ENCODE measurements around the gene PSMB9.
A peak's percentile ranks its signal among the peaks of the same experiment; 100 is the strongest.
"Not testable (repeated sequence)": the region's sequence is repeated elsewhere in the genome, so short reads cannot be mapped to it uniquely, and the experiment has no call there.

Gene PSMB9

DNA sequence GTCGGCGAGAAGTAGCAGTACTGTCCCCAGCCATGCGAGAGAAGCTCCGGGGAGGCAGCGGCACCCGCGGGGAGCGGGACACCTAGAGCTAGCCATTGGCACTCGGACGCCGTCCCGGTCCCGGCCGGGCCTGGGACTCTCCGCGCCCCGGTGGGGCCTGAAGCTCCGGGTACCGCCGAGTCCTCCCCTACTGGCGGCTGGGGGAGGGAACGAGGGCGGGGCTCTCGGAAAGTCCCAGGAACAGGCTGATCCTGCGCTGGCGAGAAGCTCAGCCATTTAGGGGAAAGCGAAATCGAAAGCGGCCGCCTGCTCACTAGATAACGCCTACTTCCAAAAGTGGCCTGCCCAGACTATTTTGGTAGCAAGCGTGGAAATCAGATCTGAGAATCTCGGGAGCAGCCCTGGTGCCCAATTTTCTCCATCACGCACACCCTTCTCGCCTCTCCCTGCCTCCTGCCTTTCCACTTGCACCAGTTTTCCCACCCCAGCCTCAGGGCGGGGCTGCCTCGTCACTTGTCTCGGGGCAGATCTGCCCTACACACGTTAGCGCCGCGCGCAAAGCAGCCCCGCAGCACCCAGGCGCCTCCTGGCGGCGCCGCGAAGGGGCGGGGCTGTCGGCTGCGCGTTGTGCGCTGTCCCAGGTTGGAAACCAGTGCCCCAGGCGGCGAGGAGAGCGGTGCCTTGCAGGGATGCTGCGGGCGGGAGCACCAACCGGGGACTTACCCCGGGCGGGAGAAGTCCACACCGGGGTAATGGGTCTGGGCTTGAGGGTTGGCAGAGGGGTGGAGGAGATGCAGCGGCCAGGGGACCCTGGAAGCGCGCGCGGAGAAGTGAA lies at the start of gene PSMB9, which contains the start of gene TAP1:
Gene PSMB9, plus strand, starts transcription at position 652 of the 835 bp plus-strand sequence. Its CDS starts 38 bp downstream, at position 690.
Gene TAP1, minus strand, starts transcription at position 164 of the 835 bp plus-strand sequence. Its CDS starts 68 bp downstream, at position 96.
- peak; percentile 85 to 92 for DNase-seq (ENCODE audit: low read depth in 1 of 2, low spot score in 1 of 2)

DNA sequence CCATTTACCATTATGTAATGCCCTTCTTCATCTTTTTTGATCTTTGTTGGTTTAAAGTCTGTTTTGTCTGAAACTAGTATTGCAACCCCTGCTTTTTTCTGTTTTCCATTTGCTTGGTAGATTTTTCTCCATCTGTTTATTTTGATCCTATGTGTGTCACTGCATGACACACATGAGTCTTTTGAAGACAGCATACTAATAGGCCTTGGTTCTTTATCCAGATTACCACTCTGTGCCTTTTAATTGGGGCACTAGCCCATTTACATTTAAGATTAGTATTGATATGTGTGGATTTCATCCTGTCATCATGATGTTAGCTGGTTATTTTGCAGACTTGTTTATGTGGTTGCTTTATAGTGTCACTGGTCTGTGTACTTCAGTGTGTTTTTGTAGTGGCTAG lies 48.6 kb upstream of the PSMB9 start:
- DNase-seq (ENCODE audit: low read depth in 1 of 2, low spot score in 1 of 2) = not testable (repeated sequence)

DNA sequence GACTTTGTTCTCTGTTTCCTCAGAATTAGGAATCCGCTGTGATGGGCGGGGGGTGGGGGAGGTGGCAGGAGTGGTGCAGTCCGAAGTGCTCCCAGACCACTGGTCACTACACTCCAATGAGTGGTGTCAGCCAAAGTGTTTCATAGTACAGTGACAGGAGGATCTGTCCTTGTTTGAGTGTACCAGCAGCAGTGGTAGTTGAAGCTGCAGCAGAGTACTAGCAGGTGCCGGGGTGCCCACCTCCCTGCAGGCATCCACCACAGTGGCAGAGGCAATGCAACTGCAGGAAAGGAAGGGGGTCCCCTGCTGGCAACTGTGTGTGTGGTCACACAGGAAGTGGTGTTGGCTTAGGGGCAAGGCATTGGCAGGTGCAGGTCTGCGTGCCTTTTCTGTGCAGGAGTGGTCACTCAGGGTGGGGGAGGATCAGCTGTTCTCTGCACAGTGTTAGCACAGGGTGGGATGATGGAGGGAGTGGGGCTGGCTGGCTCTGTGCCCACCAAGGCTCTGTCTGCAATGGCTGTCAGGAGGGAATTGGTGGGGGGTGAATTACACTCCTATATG lies 46.9 kb upstream of the PSMB9 start:
- no peak for DNase-seq (ENCODE audit: low read depth in 1 of 2, low spot score in 1 of 2)

DNA sequence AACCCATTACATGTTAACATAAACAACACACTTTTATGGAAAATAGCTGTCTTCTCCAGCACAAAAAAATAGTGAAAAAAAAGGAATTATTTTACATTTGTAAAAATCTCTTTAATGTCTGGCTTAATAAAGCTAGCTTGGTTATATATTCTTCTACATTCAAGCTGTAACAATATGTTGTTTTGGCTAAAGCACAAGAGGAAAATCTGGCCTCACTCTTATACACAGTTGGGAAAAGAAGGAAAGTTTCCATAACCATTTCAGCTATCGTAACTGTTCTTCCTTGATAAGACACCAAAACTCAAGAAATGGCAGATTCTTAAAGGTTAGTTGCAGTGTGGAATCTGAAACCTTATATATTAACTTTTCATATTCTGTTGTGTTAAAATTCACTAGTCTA lies 44.8 kb upstream of the PSMB9 start:
- DNase-seq (ENCODE audit: low read depth in 1 of 2, low spot score in 1 of 2) = no peak

DNA sequence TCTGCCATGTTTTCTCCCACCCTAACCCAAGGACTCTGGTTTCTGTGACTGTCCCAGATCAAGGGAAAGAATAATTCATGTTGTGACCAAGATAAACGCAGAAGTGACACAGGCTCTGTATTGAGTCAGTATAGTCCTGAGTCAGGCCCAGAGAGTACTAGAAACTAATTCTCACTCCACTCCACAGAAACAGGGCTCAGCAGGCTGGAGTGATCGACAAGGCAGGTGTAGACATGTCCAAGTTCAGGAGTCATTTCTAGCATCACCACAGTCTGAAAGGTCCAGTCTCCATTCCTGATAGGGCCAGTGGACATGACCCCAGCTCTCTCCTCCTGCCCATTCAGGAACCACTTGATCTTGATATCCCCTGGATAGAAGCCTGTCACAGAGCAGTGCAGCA lies 39.8 kb upstream of the PSMB9 start:
- no peak for DNase-seq (ENCODE audit: low read depth in 1 of 2, low spot score in 1 of 2)

DNA sequence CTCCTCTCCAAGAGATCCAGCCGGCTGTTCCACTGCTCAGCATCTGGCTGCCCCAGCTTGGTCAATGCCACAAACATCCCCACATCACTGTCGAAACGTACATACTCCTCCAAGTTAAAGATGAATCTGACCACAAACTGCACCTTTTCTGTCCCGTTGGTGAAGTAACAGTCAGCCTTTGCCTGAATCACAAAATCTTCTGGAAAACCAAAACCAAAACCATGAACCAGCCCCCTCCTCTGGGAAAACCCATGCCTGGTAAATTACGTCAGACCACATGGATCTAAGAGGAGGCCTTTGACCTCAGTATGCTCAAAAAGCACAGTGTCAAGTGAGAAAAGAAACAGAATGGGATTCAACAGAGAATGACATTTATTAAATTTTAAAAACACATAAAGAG lies 38.9 kb upstream of the PSMB9 start:
- DNase-seq (ENCODE audit: low read depth in 1 of 2, low spot score in 1 of 2) = no peak

DNA sequence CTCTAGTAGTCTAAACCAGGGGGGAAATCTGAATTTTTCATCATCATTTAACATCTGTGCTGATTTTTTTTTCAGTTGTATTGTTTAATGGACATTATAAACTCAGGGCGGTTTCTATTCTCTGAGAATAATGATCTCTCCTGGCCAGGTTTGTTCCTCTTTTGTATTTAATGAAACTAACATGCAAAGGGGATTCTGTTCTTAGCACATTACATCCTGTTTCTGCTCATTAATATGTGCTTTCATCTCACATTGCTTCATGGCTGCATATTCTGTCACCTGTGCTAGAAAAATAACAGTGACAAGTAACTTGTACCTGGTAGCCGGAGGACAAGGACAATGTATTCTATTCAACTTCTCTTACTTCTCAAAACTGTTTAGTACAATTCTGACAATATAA lies 38.0 kb upstream of the PSMB9 start:
- DNase-seq (ENCODE audit: low read depth in 1 of 2, low spot score in 1 of 2) = no peak

DNA sequence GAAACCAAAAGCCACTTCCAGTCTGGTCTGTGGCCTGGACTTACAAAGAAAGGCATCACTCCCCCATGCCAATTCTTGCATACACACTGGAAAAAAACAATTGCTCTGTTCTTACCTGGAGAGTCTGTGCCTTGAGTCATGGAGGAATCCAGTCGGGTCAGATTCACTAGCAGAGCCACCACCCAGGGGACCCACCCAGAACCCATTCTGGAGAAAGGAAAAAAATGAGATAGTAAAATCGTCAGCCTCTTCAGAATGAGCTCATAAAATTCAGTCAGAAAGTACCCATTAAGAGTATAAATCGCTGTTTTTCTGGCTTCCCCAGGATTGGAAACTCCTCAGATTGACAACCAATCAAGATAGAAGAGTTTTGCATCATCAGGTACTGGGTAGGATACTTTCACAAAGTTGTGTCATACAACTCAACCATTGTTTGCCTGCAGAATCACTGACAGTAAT lies 37.2 kb upstream of the PSMB9 start, which contains the start of gene HLA-DOB:
Gene HLA-DOB, minus strand, starts transcription at position 257 of the 459 bp plus-strand sequence. Its CDS starts 51 bp downstream, at position 206.
- no peak for DNase-seq (ENCODE audit: low read depth in 1 of 2, low spot score in 1 of 2)

DNA sequence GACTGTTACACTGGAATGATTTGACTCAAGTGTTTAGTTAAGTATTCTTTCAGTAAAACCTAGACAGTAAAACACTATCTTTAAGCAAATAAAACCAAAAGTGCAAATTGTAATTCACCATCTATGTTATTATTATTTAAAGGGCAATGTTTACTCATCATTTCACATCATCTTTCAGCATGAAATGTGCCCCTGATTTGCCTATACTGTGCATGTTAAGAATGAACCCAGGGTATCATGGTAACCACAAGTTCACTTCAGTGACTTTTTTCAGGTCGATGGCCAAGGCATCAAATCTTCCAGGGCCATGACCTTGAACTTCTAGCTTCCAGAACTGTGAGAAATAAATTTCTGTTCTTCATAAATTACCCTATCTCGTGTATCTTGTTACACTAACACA lies 35.1 kb upstream of the PSMB9 start:
- no peak for DNase-seq (ENCODE audit: low read depth in 1 of 2, low spot score in 1 of 2)

DNA sequence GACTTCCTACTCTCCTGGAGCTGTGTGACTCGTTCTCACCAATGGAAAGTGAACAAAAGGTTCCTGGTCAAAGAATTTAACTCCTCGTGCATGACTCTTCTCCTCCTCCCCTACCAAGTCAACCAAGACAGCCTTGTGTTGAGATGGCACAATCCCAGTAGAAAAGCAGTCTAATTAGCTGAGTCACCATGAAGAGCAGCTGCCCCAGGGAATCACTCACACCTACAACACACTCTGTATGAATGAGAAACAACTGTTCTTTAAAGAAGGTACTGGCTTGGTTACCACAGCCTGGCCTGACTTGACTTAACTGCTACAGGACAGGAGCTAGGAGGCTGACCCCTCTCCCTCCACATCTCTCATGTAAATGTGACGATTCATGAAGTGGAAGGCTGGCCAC lies 34.3 kb upstream of the PSMB9 start:
- no peak for DNase-seq (ENCODE audit: low read depth in 1 of 2, low spot score in 1 of 2)

DNA sequence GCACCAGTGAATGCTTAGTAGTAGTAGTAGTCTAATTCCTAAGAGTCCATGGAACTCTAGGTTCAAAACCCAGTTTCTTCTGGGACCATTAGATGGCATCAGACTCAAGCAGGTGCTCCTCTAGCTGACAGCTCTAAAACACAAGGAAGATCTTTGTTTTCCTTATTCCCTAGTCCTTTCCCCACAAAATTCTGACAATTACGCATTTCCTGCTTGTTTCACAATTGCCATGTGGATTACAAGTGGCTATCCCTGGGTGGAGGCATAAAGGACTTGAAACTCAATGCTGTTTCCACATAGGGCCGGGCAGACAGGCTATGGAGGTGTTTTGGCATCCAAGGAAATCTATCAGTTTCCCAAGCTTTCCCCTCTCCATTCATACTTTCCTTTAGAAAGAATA lies 28.0 kb upstream of the PSMB9 start:
- DNase-seq (ENCODE audit: low read depth in 1 of 2, low spot score in 1 of 2) = no peak

DNA sequence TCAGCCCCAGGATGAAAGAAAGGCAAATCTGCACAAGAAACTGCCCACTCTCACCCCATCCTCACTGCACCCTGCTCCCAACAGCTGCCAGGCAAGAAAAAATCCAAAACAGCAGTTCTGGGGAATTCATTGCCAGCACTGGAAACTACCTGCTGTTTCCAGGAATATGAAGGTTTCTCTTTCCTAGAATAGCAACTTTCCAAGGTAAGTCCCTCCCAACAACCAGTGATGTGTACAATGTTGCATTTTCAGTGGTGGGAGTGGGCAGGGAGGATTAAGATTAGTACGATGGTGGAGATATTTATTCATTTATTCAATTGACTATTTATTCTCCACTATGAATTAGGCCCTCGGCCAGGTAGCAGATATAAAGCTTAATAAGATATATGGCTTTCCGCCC lies 27.0 kb upstream of the PSMB9 start:
- DNase-seq (ENCODE audit: low read depth in 1 of 2, low spot score in 1 of 2) = no peak

DNA sequence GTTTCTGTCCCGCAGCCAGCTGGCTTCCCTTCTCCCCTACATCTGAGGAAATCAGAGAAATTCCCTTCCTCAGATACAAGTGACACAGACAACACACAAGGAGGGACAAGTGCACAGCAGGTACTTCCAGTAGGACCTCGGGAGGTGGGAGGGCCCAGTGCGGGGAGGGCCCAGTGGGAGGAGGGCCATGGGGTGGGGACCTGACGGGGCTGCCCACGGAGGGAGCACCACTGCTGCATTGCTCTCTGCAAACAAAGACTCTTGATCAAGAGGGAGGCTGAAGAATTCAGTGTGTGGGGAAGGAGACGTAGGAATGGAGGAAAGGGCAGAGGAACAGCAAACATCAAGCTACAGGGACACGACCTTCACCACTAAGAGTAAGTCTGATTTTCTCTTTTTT lies 24.5 kb upstream of the PSMB9 start:
- no peak for DNase-seq (ENCODE audit: low read depth in 1 of 2, low spot score in 1 of 2)

DNA sequence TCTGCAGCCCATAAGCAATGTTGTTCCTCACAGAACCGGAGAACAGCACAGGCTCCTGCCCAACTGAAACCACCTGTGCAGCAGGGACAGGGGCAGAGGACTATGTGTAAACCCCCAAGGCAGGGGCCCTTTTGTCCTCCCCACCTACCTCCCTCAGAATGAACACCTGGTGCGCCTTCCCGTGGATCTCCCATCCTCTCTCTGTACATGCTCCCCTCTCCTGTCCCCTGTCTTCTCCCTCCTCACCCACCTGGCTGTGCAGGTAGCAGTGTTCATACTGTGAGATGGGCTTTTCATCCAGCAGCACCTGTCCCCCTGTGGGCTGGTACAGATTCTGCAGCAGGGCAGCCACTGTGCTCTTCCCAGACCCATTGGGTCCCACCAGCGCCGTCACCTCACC lies 24.0 kb upstream of the PSMB9 start:
- no peak for DNase-seq (ENCODE audit: low read depth in 1 of 2, low spot score in 1 of 2)

DNA sequence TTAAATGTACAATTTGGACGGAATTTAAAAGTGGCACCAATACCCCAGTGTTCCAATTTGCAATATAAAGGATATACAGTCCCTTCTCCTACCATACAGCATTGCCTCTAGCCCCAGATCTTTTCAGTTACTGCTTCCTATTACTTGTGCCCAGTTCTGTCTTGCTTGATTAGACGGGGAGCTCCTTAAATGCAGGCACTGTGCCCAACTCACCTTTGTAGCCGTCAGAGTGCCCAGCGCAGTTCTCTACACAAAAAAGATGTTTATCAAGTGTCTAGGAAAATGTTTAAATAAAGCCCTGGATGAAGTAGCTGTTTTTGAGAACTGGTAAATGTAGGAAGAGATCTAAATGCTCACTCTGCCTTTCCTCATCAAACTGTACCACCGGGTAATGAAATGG lies 23.1 kb upstream of the PSMB9 start:
- DNase-seq (ENCODE audit: low read depth in 1 of 2, low spot score in 1 of 2) = no peak

DNA sequence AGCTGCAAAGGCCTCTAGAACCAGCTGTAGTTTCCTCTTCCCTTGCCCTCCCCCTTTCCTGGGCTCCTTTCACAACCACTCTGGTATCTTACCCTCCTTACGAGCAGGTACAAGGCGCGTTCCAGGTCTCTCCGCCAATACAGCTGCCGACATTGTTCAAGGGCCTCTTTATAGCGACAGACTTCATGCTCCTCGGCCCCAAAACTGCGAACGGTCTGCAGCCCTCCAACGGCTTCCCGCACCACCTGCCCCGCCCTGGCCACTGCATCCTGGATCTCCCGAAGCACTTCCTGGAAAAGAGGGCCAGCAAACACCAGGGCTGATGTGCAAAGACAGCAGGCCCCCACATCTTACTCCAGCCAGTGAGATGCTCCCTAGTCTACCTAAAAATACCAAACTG lies 21.5 kb upstream of the PSMB9 start:
- DNase-seq (ENCODE audit: low read depth in 1 of 2, low spot score in 1 of 2) = no peak

DNA sequence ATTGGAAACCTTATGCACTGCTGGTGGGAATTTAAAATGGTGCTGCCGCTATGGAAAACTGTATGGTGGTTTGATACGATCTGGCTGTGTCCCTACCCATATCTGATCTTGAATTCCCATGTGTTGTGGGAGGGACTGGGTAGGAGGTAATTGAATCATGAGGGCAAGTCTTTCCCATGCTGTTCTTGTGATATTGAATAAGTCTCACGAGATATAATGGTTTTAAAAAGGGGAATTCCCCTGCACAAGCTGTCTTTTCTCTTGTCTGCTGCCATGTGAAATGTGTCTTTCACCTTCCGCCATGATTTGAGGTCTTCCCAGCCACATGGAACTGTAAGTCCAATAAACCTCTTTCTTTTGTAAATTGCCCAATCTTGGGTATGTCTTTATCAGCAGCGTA lies 20.3 kb upstream of the PSMB9 start:
- no peak for DNase-seq (ENCODE audit: low read depth in 1 of 2, low spot score in 1 of 2)

DNA sequence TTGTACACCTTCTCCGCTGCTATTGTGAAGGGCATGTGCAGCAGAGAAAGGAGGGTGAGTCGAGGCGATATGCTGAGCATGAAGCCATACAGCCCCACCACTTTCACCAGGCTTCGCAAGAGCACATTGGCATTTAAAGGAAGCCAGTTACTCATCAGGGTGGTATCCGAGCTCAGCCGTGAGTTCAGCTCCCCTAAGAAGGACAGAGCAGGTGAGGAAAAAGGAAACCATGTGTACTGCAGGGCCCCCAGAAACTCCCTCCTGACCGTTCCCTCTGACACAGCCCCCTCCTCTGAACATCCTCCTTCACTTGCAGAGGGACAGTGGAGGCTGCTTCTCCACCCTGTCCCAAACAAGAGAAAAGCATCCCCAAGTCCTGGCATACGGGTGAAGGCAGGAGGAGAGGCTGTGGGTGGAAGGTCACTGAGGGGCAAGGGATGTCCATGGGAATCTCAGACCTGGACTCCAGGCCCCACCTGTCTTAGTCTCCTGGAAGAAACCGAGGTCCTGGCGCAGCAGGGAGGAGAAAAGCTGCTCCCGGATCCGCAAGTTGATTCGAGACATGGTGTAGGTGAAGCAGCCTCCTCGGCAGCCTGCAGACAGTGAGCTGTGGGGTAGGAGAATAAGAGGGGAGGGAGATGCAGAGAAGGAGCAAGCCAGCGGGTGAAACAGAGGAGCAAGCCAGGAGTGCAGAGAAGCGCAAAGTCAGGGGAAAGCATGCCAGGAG lies 18.7 kb upstream of the PSMB9 start:
- DNase-seq (ENCODE audit: low read depth in 1 of 2, low spot score in 1 of 2) = no peak

DNA sequence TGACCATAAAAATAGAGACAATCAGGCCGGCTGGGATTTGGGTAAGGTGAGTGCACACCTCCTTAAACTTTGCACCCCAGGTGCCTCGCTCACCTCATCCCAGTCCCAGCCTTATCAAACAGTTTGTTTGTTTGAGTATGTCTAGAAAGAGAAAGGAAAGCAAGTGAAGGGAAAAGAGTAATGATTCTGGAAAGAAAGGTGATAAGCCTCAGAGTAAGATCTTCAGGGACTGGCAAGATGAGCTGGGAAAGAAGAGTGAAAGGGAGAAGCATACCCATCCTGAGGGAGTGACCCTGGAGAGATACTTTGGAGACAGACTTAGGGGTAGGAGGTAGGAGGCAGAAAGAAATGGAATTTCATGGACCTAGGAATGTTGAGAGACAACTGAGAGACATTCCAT lies 17.1 kb upstream of the PSMB9 start:
- no peak for DNase-seq (ENCODE audit: low read depth in 1 of 2, low spot score in 1 of 2)

DNA sequence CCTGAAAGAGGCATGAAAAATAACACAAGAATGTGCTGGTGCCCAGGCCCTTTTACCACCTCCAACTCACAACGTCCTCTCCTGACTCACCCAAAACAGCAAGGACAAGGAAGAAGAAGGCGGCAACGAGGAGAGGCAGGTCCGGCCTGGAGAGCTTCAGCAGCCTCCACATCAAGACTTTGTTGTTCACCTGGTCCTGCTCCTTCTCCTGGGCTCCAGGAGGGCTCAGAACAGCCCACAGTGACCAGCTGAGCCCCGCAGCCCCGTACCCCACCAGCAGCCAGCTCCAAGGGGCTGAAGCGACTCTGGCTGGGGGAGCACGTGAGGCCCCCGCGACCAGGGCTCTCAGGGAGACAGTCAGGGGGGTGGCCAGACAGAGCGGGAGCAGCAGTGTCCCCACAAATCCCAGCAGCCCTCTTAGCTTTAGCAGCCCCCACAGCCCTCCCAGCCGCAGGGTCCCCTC lies 16.3 kb upstream of the PSMB9 start:
- no peak for DNase-seq (ENCODE audit: low read depth in 1 of 2, low spot score in 1 of 2)

DNA sequence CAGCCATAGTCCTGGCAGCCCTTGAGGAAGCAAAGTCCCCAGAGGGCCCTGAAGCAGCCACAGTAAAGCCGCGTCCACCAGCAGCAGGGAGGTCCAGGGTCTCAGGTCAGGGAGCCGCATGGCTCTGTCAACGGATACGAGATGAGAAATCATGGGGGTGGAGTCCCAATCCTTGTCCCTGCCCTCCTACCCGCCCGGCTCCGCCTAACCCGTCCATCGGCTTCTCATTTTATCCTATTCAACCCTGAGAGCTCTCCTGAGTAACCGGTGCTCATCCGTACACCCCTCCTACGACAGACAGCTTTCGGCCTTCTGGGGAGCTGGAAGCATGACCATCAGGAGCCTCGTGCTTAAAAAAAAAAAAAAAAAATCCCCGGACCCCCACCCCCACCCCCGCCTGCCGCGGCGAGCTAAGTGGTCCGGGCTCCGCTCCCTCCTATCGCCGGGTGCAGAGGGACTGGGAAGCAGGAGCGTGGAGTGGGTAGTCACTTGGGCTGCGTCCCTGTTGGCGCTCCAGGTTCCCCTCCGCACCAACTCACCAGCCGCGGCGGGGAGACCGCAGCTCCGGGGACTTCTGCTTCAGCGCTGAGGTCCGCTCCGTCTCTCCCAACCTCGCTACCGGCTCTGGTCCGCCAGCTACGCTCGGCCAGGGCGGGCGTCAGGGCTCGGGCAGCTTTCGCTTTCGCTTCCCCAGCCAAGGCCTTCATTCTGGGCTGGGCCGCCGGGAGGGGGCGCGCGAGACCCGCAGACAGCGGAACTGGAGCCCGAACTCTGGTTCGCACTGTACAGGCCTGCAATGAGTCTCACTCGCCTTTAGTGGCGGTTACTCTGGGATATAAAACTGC lies 15.7 kb upstream of the PSMB9 start, which contains the start of gene TAP2:
Gene TAP2, minus strand, starts transcription at position 626 of the 845 bp plus-strand sequence. Its CDS starts 506 bp downstream, at position 120.
- DNase-seq (ENCODE audit: low read depth in 1 of 2, low spot score in 1 of 2) = peak; percentile 97 to 99
